K562 (cell line): ENCODE results near the gene PRM1. TPM values are rescaled to one million over a fixed set of nuclear protein-coding genes. Genes with fewer than 3 reads are reported as not detected.

Experiments
- CREBBP ChIP-seq: IDR thresholded peaks from one replicate; pipeline ENCODE4 v1.6.1; 2012; ENCODE audit warnings: low read depth, mild to moderate bottlenecking, control low read depth, inconsistent platforms, low read length
- E2F4 ChIP-seq: sonication (generic); formaldehyde crosslinking; IDR thresholded peaks from 2 replicates; pipeline ENCODE4 v1.8.0; 2022; ENCODE audit warnings: mild to moderate bottlenecking, low read depth, missing genetic modification reagents
- FOXM1 ChIP-seq, 2 experiments: fragments of 450-650 bp in 1 of 2; sonication (generic) in 1 of 2; formaldehyde crosslinking in 1 of 2; IDR thresholded peaks; 2 replicates each; pipeline versions ENCODE4 v1.6.1 to v1.9.0; 2017 to 2022; ENCODE audit warnings: low read depth in 2 of 2, mild to moderate bottlenecking in 2 of 2, missing genetic modification reagents in 1 of 2, moderate library complexity in 1 of 2
- GATA2 ChIP-seq: sonication (generic); formaldehyde crosslinking; IDR thresholded peaks from 2 replicates; pipeline ENCODE4 v1.4.0; 2020; ENCODE audit warnings: mild to moderate bottlenecking, missing genetic modification reagents
- IRF9 ChIP-seq: fragments of 450-650 bp; IDR thresholded peaks from 2 replicates; pipeline ENCODE4 v1.6.1; 2016; ENCODE audit warnings: missing biosample characterization, missing genetic modification characterization
- KLF6 ChIP-seq: fragments of 250-450 bp; sonication (Bioruptor Pico); IDR thresholded peaks from 2 replicates; pipeline ENCODE4 v1.4.0; 2020; ENCODE audit warnings: mild to moderate bottlenecking, moderate library complexity, borderline replicate concordance
- NFIX ChIP-seq: fragments of 250-450 bp; sonication (Bioruptor Pico); IDR thresholded peaks from 2 replicates; pipeline ENCODE4 v1.4.0; 2020; ENCODE audit warnings: low read depth, mild to moderate bottlenecking, moderate library complexity
- NKRF ChIP-seq: fragments of 450-650 bp; IDR thresholded peaks from 2 replicates; pipeline ENCODE4 v1.6.1; 2016; ENCODE audit warnings: borderline replicate concordance
- OTX1 ChIP-seq: fragments of 450-650 bp; formaldehyde crosslinking; IDR thresholded peaks from 2 replicates; pipeline ENCODE4 v1.4.0; 2022; ENCODE audit warnings: mild to moderate bottlenecking
- PHF20 ChIP-seq: fragments of 450-650 bp; IDR thresholded peaks from 2 replicates; pipeline ENCODE4 v1.6.1; 2018; ENCODE audit not compliant: partially characterized antibody
- POLR2G ChIP-seq: fragments of 200-400 bp; formaldehyde crosslinking; IDR thresholded peaks from 2 replicates; pipeline ENCODE4 v1.6.1; 2017; ENCODE audit warnings: low read depth, mild to moderate bottlenecking, antibody characterized with exemption, low read length, moderate library complexity
- RBM22 ChIP-seq: fragments of 200-400 bp; formaldehyde crosslinking; IDR thresholded peaks from 2 replicates; pipeline ENCODE4 v1.6.1; 2018; ENCODE audit warnings: low read length, low read depth; ENCODE audit not compliant: poor library complexity, severe bottlenecking
- SMARCA5 ChIP-seq: fragments of 450-650 bp; IDR thresholded peaks from 2 replicates; pipeline ENCODE4 v1.6.1; 2016
- SOX6 ChIP-seq: fragments of 450-650 bp; IDR thresholded peaks from 2 replicates; pipeline ENCODE4 v1.6.1; 2014; ENCODE audit warnings: mild to moderate bottlenecking
- TAF7 ChIP-seq: fragments of 450-650 bp; IDR thresholded peaks from 2 replicates; pipeline ENCODE4 v1.6.1; 2016; ENCODE audit warnings: missing genetic modification characterization, missing compliant biosample characterization
- ZFP36 ChIP-seq: fragments of 150-350 bp; IDR thresholded peaks from 2 replicates; pipeline ENCODE4 v1.6.1; 2018; ENCODE audit warnings: low read length, low read depth; ENCODE audit not compliant: partially characterized antibody
- ZNF232 ChIP-seq: sonication (generic); formaldehyde crosslinking; IDR thresholded peaks from 2 replicates; pipeline ENCODE4 v1.8.0; 2022; ENCODE audit warnings: mild to moderate bottlenecking, missing genetic modification reagents
- ZNF408 ChIP-seq: fragments of 250-450 bp; sonication (Bioruptor Pico); IDR thresholded peaks from 2 replicates; pipeline ENCODE4 v1.4.0; 2020; ENCODE audit warnings: low read depth, mild to moderate bottlenecking, moderate library complexity
- ZNF444 ChIP-seq: fragments of 250-450 bp; sonication (Bioruptor Pico); IDR thresholded peaks from 2 replicates; pipeline ENCODE4 v1.4.0; 2020; ENCODE audit warnings: mild to moderate bottlenecking, moderate library complexity
- ZNF696 ChIP-seq: fragments of 250-450 bp; sonication (Bioruptor Pico); conservative IDR thresholded peaks from 2 replicates; pipeline ENCODE4 v1.4.0; 2020; ENCODE audit warnings: mild to moderate bottlenecking, moderate library complexity
- ZSCAN32 ChIP-seq: fragments of 450-650 bp; formaldehyde crosslinking; IDR thresholded peaks from 2 replicates; pipeline ENCODE4 v1.4.0; 2020; ENCODE audit warnings: mild to moderate bottlenecking, moderate library complexity
- polyA plus RNA-seq, 8 experiments: library from polyadenylated mRNA; depleted of rRNA in 4 of 8; stranded (reverse) in 5 of 8; unstranded in 3 of 8; fragments of >200 nt; fragmentation: Nextera tagmentation in 2 of 8; fragmentation: Illumina TruSeq in 1 of 8; extraction: Ambion mirVana in 2 of 8; extraction: Trizol in 1 of 8; gene quantifications; 2 replicates each; pipeline versions ENCODE4 v1.2.1 to v1.2.3, GENCODE V29; 2011 to 2014; ENCODE audit warnings: inconsistent platforms in 1 of 8, missing spikeins in 1 of 8
- total RNA-seq, 7 experiments: library from RNA; depleted of rRNA in 6 of 7; stranded (reverse); fragments of >200 nt in 6 of 7; fragmentation: Illumina TruSeq in 2 of 7; extraction: Trizol in 2 of 7; gene quantifications; 2 replicates each; pipeline versions ENCODE4 v1.2.1 to v1.2.3, GENCODE V29; 2011 to 2021; ENCODE audit warnings: low replicate concordance in 1 of 7
- TF ChIP-seq, protein P1 (sequence below): fragments of 450-650 bp; IDR thresholded peaks from 2 replicates; pipeline ENCODE4 v1.7.1; 2018; ENCODE audit warnings: mild to moderate bottlenecking, low read depth; ENCODE audit not compliant: partially characterized antibody

Gene PRM1
- total and polyA plus RNA-seq, 9 of the 15 experiments (the other 6 are each of a cell fraction or from before 2014, with no cell fraction given) = not detected

GRCh38 chr16:11254913-11255736, 26.0 kb downstream of the PRM1 start (continued):
- no peak for TF ChIP-seq IRF9 (tag)
- TF ChIP-seq ZFP36 = no peak
- TF ChIP-seq E2F4 (CRISPR knock-in tag) = peak; percentile 86; the same call in 1 of the 2 replicates
- peak; percentile 59 for TF ChIP-seq RBM22
- TF ChIP-seq OTX1 (CRISPR knock-in tag) = no peak
- TF ChIP-seq GATA2 (CRISPR knock-in tag) = no peak
- TF ChIP-seq NKRF = no peak
- TF ChIP-seq NFIX (CRISPR knock-in tag) = no peak
- TF ChIP-seq SMARCA5 = peak; percentile 74; the same call in 1 of the 2 replicates
- no peak for TF ChIP-seq CREBBP
- no peak for TF ChIP-seq PHF20
- TF ChIP-seq, protein P1, sequence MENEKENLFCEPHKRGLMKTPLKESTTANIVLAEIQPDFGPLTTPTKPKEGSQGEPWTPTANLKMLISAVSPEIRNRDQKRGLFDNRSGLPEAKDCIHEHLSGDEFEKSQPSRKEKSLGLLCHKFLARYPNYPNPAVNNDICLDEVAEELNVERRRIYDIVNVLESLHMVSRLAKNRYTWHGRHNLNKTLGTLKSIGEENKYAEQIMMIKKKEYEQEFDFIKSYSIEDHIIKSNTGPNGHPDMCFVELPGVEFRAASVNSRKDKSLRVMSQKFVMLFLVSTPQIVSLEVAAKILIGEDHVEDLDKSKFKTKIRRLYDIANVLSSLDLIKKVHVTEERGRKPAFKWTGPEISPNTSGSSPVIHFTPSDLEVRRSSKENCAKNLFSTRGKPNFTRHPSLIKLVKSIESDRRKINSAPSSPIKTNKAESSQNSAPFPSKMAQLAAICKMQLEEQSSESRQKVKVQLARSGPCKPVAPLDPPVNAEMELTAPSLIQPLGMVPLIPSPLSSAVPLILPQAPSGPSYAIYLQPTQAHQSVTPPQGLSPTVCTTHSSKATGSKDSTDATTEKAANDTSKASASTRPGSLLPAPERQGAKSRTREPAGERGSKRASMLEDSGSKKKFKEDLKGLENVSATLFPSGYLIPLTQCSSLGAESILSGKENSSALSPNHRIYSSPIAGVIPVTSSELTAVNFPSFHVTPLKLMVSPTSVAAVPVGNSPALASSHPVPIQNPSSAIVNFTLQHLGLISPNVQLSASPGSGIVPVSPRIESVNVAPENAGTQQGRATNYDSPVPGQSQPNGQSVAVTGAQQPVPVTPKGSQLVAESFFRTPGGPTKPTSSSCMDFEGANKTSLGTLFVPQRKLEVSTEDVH = no peak
- TF ChIP-seq ZNF232 (CRISPR knock-in tag) = peak; percentile 98
- no peak for TF ChIP-seq ZNF444 (CRISPR knock-in tag)
- peak; percentile 61 for TF ChIP-seq POLR2G
- no peak for TF ChIP-seq ZSCAN32 (CRISPR knock-in tag)
- TF ChIP-seq ZNF408 (CRISPR knock-in tag) = no peak
- TF ChIP-seq ZNF696 (CRISPR knock-in tag) = no peak
- TF ChIP-seq TAF7 (tag) = no peak
- no peak for TF ChIP-seq SOX6
- no peak for TF ChIP-seq FOXM1 (IDR thresholded peaks at IDR 0.05; ENCODE audit: low read depth)
- TF ChIP-seq FOXM1 (CRISPR knock-in tag; IDR thresholded peaks at IDR 0.05; ENCODE audit: low read depth) = peak; percentile 97
- no peak for TF ChIP-seq KLF6 (CRISPR knock-in tag)
